ENCODE results near the gene ASAP2. TPM values are rescaled to one million over a fixed set of nuclear protein-coding genes. Genes with fewer than 3 reads are reported as not detected.
A peak's percentile ranks its signal among the peaks of the same experiment; 100 is the strongest.

ASAP2 gene
- polyA plus RNA-seq (2013, experiment 1 of 2): 26.8 TPM
- 24.5 TPM for polyA plus RNA-seq (2013, experiment 2 of 2)

DNA sequence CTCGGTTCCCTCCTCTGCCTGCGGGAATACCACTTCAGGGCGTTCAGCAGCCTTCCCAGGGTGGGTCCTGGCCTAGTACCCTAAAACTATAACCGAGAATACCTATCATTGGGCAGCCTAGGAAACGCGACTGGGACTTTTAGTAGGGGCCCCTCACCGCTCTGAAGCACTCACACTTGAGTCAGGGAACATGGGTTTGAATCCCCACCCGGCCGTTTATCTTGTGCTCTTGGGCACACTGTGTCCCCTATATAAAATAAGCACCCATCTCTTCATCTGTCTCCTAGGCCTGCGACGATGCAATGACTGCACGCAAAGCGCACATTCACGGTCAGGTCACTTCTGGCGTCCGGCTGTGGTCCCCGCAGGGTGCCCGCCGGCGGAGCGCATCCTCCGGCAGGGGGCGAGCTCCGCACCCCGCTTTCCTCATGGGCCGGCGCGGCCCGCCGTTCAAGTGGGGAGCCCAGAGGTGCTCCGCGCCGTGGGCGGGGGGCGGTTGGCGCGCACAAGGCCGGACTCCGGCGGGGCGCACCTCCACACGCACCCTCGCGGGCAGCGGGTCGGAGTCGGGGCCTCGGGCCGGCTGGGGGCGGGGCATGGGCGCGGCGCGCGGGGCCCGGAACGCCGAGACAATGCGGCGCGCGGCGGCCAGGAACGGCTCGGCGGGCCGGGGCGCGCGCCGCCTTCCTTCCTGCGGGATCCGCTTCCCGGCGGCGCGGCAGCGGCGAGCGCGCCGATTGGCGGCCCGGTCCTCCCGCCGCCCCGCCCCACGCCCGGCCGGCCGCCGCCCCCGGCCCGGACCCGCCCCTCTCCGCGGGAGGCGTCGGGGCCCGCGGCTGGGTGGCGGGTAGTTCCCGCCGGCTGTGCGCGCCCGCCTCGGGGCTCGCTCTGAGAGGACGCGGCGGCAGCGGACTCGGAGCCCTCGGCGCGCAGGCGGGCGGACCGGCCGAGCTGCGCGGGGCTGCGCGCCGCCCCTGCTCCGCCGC is at the start of gene ASAP2:
Gene ASAP2 (plus strand): TSS at position 850 of the 986 bp plus-strand sequence. CDS start 293 bp downstream, outside the sequence.
- Histone ChIP-seq H3K27ac (ENCODE audit: low read depth, low read length, severe bottlenecking) (peak within 1 kb of the TSS; percentile 79), H3K4me3 (ENCODE audit: extremely low read depth, insufficient read depth, low read length, poor library complexity, severe bottlenecking) (peak within 1 kb of the TSS; percentile 89), H3K4me1 (ENCODE audit: control insufficient read depth, insufficient read depth, low read length, poor library complexity, severe bottlenecking) (peaks cover 21% of the 10 kb centered on the region), H3K36me3 (ENCODE audit: control insufficient read depth, insufficient read depth, low read length) (peaks cover 3% of the 10 kb centered on the region), H3K9me3 (ENCODE audit: control insufficient read depth, low read length) (no peaks in the 10 kb centered on the region)
- 1 to 2% methylated on average over 50 to 96 of the region's 128 CpGs for WGBS, 2 experiments (ENCODE audit: insufficient coverage in 2 of 2)

DNA sequence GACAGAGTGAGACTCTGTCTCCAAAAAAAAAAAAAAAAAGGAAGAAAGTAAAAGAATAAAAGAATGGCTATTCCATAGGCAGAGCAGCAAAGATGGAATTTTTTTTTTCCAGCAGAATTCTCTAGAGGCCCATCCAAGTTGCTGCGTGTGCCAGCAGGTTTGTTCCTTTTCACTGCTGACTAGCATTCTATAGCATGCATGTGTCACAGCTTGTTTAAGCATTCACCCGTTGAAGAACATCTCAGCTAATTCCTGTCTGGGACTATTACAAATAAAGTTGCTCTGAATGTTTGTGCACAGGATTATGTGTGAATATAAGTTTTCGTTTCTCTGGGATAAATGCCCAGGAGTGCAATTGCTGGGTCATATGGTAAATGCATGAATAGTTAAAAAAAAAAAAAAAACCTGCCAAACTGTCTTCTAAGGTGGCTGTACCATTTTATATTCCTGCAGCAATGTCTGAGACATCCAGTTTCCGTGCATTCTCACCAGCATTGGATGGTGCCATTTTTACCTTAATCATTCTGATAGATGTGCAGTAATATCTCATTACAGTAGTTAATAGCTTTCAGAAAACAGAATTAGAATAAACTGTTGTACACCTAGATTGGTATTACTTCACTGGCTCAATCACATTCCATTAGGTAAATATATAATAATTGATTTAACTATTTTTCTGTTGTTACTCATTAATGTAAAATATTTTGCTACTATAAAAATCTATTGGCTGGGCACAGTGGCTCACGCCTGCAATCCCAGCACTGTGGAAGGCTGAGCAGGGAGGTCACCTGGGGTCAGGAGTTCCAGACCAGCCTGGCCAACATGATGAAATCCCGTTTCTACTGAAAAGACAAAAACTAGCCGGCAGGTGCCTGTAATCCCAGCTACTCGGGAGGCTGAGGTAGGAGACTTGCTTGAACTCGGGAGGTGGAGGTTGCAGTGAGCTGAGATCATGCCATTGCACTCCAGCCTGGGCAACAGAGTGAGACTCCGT is 47.5 kb upstream of the ASAP2 start:
- peaks cover 1% of the 10 kb centered on the region for H3K9me3 ChIP-seq (ENCODE audit: control insufficient read depth, low read length)
- no peak overlapping the region for H3K4me3 ChIP-seq (ENCODE audit: extremely low read depth, insufficient read depth, low read length, poor library complexity, severe bottlenecking)
- no peaks in the 10 kb centered on the region for H3K36me3 ChIP-seq (ENCODE audit: control insufficient read depth, insufficient read depth, low read length)
- H3K4me1 ChIP-seq (ENCODE audit: control insufficient read depth, insufficient read depth, low read length, poor library complexity, severe bottlenecking): no peaks in the 10 kb centered on the region
- 89 to 94% methylated on average over 4 to 8 of the region's 10 CpGs for WGBS, 2 experiments (ENCODE audit: insufficient coverage in 2 of 2)
- H3K27ac ChIP-seq (ENCODE audit: low read depth, low read length, severe bottlenecking): no peak overlapping the region

DNA sequence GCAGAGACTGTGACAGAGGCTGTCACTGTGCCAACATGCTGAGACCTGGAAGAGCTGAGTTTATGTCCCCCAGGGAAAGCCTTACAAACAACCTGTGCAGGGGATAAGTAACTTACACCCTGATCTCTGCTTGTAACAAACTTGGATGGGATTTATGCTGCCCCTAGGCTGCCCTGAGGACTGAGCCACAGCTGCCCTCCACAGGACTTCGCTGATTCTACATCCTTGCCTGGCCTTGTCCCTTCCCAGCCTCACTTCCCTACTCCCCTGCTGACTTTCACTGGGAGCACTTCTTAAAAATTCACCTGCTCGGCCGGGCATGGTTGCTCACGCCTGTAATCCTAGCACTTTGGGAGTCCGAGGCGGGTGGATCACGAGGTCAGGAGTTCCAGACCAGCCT is 45.9 kb upstream of the ASAP2 start:
- Histone ChIP-seq H3K27ac (ENCODE audit: low read depth, low read length, severe bottlenecking) (no peak overlapping the region), H3K4me1 (ENCODE audit: control insufficient read depth, insufficient read depth, low read length, poor library complexity, severe bottlenecking) (peaks cover 8% of the 10 kb centered on the region), H3K36me3 (ENCODE audit: control insufficient read depth, insufficient read depth, low read length) (no peaks in the 10 kb centered on the region), H3K4me3 (ENCODE audit: extremely low read depth, insufficient read depth, low read length, poor library complexity, severe bottlenecking) (no peak overlapping the region), H3K9me3 (ENCODE audit: control insufficient read depth, low read length) (no peaks in the 10 kb centered on the region)
- 60 to 72% methylated on average over 5 to 7 of the region's 7 CpGs for WGBS, 2 experiments (ENCODE audit: insufficient coverage in 2 of 2)

DNA sequence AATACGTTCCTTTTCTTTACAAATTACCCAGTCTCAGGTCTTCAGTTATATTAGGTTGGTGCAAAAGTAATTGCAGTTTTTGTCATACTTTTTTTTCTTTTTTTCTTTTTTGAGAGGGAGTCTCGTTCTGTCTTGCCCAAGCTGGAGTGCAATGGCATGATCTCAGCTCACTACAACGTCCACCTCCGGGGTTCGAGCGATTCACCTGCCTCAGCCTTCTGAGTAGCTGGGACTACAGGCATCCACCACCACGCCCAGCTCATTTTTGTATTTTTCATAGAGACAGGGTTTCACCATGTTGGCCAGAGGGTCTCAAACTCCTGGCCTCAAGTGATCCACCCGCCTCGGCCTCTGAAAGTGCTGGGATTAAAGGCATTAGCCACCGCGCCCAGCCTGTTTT is 43.8 kb upstream of the ASAP2 start:
- Histone ChIP-seq H3K27ac (ENCODE audit: low read depth, low read length, severe bottlenecking) (no peak overlapping the region), H3K4me3 (ENCODE audit: extremely low read depth, insufficient read depth, low read length, poor library complexity, severe bottlenecking) (no peak overlapping the region), H3K36me3 (ENCODE audit: control insufficient read depth, insufficient read depth, low read length) (no peaks in the 10 kb centered on the region), H3K9me3 (ENCODE audit: control insufficient read depth, low read length) (no peaks in the 10 kb centered on the region), H3K4me1 (ENCODE audit: control insufficient read depth, insufficient read depth, low read length, poor library complexity, severe bottlenecking) (peaks cover 16% of the 10 kb centered on the region)
- 88 to 90% methylated on average over 7 to 10 of the region's 11 CpGs for WGBS, 2 experiments (ENCODE audit: insufficient coverage in 2 of 2)

DNA sequence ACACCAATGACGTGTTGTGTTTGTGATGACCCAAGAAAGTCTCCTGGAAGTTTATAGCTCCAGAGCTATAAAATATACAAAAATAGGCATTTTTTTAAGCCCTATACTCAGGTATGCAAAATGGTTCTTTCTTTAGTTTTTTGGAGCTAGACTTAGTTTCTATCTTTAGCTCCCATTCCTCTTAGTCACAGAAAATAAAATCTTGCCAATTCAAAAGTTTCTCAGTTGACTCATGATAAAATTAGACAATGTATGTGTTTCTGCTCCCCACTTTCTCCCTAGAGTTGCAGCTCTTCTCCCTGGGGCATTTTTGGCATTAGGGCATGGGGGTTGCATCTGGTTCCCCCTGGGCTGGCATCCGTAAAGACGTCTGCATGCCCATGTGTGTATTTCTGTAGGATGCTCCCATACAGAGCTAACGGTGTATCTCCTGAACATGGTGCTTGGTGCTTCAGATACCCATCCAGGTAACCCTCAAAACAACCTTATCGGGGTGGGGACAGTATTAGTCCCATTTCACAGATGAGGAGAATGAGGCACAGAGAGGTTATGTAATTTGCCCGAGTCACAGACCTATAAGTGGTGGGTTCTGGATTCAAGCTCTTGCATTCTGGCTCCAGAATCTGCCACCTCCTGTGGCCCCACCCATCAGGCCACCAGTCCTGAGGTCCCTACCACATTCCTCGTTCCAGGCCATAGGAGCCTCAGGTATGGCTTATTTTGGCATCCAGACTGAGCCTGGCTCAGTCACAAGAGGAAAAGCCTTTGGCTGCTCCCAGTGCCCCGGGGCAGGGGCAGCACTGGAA is 43.1 kb upstream of the ASAP2 start:
- no peak overlapping the region for H3K27ac ChIP-seq (ENCODE audit: low read depth, low read length, severe bottlenecking)
- H3K9me3 ChIP-seq (ENCODE audit: control insufficient read depth, low read length): no peaks in the 10 kb centered on the region
- WGBS, 2 experiments (ENCODE audit: insufficient coverage in 2 of 2): 82 to 84% methylated on average over 5 to 6 of the region's 8 CpGs
- peaks cover 16% of the 10 kb centered on the region for H3K4me1 ChIP-seq (ENCODE audit: control insufficient read depth, insufficient read depth, low read length, poor library complexity, severe bottlenecking)
- H3K4me3 ChIP-seq (ENCODE audit: extremely low read depth, insufficient read depth, low read length, poor library complexity, severe bottlenecking): no peak overlapping the region
- no peaks in the 10 kb centered on the region for H3K36me3 ChIP-seq (ENCODE audit: control insufficient read depth, insufficient read depth, low read length)

DNA sequence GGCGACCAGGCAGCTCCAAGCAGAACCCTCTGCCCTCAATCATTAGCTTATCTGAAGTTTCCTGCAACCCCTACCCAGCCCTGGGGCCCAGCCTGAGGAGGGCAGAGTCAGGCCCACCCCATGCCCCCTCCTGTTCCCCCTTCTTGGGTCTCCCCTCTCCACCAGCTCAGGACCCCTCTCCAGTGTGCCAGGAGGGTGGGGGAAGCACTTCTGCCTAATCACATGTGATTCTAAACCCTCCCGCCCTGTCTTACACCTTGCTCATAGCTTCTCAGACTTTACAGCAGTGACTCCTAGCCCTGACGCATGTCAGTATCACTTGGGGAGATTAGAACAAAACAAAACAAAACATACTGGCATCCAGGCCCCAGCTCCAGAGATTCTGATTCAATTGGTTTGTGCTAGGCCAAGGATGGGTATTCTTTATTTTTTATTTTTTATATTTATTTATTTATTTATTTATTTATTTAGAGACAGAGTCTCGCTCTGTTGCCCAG is 42.5 kb upstream of the ASAP2 start:
- no peaks in the 10 kb centered on the region for H3K9me3 ChIP-seq (ENCODE audit: control insufficient read depth, low read length)
- no peak overlapping the region for H3K4me3 ChIP-seq (ENCODE audit: extremely low read depth, insufficient read depth, low read length, poor library complexity, severe bottlenecking)
- H3K4me1 ChIP-seq (ENCODE audit: control insufficient read depth, insufficient read depth, low read length, poor library complexity, severe bottlenecking): peaks cover 16% of the 10 kb centered on the region
- WGBS, 2 experiments (ENCODE audit: insufficient coverage in 2 of 2): 88 to 100% methylated on average over 2 to 3 of the region's 4 CpGs
- H3K27ac ChIP-seq (ENCODE audit: low read depth, low read length, severe bottlenecking): no peak overlapping the region
- no peaks in the 10 kb centered on the region for H3K36me3 ChIP-seq (ENCODE audit: control insufficient read depth, insufficient read depth, low read length)

DNA sequence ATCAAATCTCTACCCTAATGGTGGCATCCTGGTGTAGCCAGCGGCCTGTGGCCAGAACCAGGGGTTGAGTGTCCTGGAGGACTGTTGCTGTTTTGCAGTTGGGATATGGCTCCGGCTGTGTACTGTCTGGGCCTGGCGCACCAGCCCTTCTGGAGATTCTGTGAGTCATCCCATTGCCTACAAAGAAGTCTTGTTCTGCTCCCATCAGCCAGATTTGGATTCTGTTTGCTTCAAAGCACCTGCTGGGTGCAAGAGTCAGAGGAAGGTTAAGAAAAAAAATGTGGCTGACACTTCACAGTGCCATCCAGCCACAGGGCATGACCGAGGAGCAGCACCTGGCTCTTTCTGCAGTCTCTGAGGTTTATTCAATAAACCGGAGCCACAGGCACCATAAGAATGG is 41.0 kb upstream of the ASAP2 start:
- H3K4me1 ChIP-seq (ENCODE audit: control insufficient read depth, insufficient read depth, low read length, poor library complexity, severe bottlenecking): peaks cover 16% of the 10 kb centered on the region
- WGBS, 2 experiments (ENCODE audit: insufficient coverage in 2 of 2): 95 to 97% methylated on average over 3 to 4 of the region's 5 CpGs
- H3K27ac ChIP-seq (ENCODE audit: low read depth, low read length, severe bottlenecking): no peak overlapping the region
- H3K9me3 ChIP-seq (ENCODE audit: control insufficient read depth, low read length): no peaks in the 10 kb centered on the region
- H3K36me3 ChIP-seq (ENCODE audit: control insufficient read depth, insufficient read depth, low read length): no peaks in the 10 kb centered on the region
- H3K4me3 ChIP-seq (ENCODE audit: extremely low read depth, insufficient read depth, low read length, poor library complexity, severe bottlenecking): no peak overlapping the region

DNA sequence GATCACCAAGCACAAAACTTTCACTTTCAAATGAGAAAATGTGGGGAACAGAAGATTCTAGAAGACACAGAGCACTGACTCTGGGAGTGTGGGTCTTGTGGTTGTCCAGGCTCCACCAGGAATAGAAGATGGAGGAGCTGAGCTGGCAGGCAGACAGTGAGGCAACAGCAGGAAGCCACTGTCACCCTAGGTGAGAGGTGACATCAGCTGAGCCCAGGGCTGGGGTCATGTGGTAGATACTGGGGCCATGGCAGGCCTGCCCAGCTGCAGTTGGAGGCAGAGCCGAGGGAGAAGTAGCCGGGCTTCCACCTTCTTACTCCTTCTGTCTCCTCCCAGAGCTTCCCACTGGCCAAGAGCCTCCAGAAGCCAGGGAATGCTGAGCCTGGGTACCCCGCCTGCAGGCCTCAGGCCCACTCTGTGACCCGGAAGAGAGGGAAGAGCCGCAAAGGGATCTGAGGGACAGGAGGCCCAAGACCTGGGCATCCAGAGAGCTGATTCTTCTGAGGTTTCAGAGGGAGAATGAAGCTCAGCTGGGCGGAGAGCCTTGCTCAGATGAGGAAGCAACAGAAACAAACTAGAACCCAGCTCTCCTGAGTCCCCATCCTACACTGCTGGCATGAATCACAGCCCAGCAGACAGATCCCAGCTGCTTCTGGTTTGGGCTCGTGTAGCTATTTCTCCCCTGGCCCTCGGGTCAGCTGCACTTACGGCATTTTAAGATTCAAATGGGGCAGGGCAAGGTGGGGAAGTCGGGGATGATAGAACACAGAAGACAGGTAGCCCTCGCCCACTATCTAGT is 39.8 kb upstream of the ASAP2 start:
- H3K4me3 ChIP-seq (ENCODE audit: extremely low read depth, insufficient read depth, low read length, poor library complexity, severe bottlenecking): no peak overlapping the region
- WGBS, 2 experiments (ENCODE audit: insufficient coverage in 2 of 2): 90 to 93% methylated on average over 9 of the region's 11 CpGs
- H3K9me3 ChIP-seq (ENCODE audit: control insufficient read depth, low read length): no peaks in the 10 kb centered on the region
- no peak overlapping the region for H3K27ac ChIP-seq (ENCODE audit: low read depth, low read length, severe bottlenecking)
- peaks cover 16% of the 10 kb centered on the region for H3K4me1 ChIP-seq (ENCODE audit: control insufficient read depth, insufficient read depth, low read length, poor library complexity, severe bottlenecking)
- H3K36me3 ChIP-seq (ENCODE audit: control insufficient read depth, insufficient read depth, low read length): no peaks in the 10 kb centered on the region

All from mesodermal cell (in vitro differentiated cells).